GM18861 (cell line): ENCODE measurements around the gene PDS5A.
"Not testable (repeated sequence)": the region's sequence is repeated elsewhere in the genome, so short reads cannot be mapped to it uniquely, and the experiment has no call there.

Source experiments
- ATAC-seq: cut with Tn5 transposase; IDR thresholded peaks from one replicate; pipeline ENCODE4 v1.9.1; 2021; ENCODE audit not compliant: unreplicated experiment

Gene PDS5A, protein sequence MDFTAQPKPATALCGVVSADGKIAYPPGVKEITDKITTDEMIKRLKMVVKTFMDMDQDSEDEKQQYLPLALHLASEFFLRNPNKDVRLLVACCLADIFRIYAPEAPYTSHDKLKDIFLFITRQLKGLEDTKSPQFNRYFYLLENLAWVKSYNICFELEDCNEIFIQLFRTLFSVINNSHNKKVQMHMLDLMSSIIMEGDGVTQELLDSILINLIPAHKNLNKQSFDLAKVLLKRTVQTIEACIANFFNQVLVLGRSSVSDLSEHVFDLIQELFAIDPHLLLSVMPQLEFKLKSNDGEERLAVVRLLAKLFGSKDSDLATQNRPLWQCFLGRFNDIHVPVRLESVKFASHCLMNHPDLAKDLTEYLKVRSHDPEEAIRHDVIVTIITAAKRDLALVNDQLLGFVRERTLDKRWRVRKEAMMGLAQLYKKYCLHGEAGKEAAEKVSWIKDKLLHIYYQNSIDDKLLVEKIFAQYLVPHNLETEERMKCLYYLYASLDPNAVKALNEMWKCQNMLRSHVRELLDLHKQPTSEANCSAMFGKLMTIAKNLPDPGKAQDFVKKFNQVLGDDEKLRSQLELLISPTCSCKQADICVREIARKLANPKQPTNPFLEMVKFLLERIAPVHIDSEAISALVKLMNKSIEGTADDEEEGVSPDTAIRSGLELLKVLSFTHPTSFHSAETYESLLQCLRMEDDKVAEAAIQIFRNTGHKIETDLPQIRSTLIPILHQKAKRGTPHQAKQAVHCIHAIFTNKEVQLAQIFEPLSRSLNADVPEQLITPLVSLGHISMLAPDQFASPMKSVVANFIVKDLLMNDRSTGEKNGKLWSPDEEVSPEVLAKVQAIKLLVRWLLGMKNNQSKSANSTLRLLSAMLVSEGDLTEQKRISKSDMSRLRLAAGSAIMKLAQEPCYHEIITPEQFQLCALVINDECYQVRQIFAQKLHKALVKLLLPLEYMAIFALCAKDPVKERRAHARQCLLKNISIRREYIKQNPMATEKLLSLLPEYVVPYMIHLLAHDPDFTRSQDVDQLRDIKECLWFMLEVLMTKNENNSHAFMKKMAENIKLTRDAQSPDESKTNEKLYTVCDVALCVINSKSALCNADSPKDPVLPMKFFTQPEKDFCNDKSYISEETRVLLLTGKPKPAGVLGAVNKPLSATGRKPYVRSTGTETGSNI (N-terminal part only)

DNA sequence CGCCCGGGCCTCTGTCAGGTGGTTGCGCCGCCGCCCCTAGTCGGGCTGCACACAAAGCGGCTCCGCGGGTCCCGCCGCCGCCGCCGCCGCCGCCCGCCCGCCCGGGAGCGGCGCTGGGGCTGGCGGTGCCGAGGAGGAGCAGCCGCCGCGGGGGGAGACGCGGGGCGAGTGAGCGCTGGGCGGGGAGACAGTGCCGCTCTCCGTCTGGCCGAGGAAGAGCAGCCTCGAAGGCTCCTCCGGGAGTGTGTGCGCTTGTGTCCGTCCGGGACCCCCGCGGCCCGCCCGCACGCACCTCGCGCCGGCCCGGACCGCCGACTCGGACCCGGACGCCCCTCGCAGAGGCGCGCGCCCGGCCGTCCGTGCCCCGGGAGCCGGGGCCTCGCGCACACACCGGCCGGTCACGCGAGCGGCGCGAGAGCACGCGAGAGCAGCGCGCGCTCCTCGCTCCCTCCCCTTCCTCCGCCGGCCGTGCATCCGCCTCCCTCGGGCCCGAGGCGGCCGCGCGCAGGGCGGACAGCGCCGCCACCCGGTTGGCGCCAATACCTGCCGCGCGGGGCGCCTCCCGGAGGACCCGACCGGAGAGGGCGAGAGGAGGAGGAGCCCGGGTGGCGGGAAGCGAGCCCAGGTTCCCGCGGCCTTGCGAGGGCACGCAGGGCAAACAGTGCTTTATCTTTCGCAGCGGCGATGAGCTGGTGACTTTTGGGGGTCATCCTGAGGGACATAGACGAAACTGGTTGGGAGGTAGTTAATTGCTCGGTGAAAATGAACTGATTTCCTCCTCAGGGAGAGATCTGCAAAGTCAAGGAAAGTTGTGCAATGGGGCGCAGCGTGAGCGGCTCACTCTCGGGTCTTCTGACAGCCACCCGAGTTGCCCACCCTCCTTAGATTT, at the start of gene PDS5A:
Gene PDS5A, minus strand, starts transcription at position 423 of the 889 bp plus-strand sequence. CDS start 1,334 bp downstream, outside the sequence.
- peak; percentile 74 for ATAC-seq

DNA sequence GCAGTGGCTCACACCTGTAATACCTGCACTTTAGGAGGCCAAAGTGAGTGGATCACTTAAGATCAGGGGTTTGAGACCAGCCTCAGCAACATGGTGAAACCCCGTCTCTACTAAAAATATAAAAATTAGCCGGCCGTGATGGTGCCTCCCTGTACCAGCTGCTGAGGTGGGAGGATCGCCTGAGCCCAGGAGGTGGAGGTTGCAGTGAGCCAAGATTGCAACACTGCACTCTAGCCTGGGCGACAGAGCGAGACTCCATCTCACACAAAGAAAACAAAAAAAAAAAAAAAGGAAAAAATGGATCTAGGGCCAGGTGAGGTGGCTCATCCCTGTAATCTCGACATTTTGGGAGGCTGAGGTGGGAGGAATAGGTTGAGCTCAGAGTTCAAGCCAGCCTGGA, 46.3 kb upstream of the PDS5A start:
- not testable (repeated sequence) for ATAC-seq

- not testable (repeated sequence) for ATAC-seq
These were observed 43.4 kb upstream of the PDS5A start for GRCh38 chr4:40021116-40021515.

DNA sequence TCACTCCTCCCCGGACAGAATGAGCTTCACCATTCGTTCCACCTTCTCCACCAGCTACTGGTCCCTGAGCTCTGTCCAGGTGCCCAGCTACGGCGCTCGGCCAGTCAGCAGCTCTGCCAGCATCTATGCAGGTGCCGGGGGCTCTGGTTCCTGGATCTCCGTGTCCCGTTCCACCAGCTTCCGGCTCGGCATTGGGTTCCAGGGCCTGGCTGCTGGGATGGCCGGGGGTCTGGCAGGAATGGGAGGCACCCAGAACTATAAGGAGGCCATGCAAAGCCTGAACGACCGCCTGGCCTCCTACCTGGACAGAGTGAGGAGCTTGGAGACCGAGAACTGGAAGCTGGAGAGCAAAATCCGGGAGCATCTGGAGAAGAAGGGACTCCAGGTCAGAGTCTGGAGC, 42.5 kb upstream of the PDS5A start:
- no peak for ATAC-seq

GRCh38 chr4:40016007-40016406, 38.3 kb upstream of the PDS5A start:
- ATAC-seq, result no peak

GRCh38 chr4:40003986-40004385, 26.3 kb upstream of the PDS5A start:
- no peak for ATAC-seq

- ATAC-seq, result no peak
These were observed 23.0 kb upstream of the PDS5A start for GRCh38 chr4:40000711-40001110.

- no peak for ATAC-seq
These were observed 21.1 kb upstream of the PDS5A start for GRCh38 chr4:39998659-39999345.

DNA sequence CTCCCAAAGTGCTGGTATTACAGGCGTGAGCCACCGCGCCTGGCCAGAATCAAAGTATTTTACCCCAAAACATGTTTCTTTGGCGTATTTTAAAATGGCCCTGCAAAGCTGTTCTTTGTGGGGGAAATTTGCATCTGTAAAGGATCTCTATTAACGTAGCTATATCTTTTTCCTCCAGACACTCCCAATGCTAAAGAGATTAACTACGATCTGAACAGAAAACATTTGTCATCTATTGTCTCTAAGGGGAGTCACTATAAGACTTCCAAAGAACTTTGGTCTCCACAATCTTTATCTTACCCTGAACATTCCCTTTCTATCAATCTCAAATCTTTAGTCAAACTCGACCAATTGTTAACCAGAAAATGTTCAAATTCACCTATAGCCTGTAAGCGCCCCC, 19.1 kb upstream of the PDS5A start:
- ATAC-seq, result no peak

DNA sequence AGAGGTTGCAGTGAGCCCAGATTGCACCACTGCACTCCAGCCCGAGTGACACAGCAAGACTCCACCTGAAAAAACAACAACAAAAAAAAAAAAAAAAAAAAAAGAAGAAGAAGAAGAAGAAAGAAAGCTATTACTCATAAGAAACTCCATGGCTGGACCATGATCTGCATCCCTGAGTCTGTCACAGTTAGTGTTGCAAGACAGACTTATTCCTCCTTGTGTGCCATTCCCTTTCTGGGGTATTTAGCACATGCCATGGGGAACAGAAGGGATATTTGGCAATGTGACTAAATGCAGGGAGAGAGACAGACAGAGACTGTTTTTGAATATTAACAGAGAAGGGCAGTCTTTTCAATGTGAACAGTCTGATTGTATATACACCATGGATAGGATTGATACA, 16.7 kb upstream of the PDS5A start:
- no peak for ATAC-seq

DNA sequence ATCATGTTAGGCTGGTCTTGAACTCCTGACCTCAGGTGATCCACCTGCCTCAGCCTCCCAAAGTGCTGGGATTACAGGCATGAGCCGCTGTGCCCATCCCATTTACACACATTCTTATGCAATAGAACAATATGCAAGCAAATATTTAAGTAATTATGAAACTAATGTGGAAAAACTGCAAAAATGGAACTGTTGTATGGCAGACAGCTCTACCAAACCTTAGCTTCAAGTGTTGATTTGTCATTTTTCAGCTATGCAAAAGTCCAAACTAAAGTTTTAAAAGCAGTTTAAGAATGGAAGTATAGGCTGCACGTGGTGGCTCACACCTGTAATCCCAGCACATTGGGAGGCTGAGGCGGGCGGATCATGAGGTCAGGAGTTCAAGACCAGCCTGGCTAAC, 11.7 kb upstream of the PDS5A start:
- not testable (repeated sequence) for ATAC-seq

GRCh38 chr4:39987485-39987884, 9.8 kb upstream of the PDS5A start:
- no peak for ATAC-seq

- no peak for ATAC-seq
These were observed 1.2 kb upstream of the PDS5A start for GRCh38 chr4:39978904-39979303.

- ATAC-seq, result no peak
These were observed 666 bp upstream of the PDS5A start for GRCh38 chr4:39978378-39978775.

GRCh38 chr4:39976945-39977488, 694 bp downstream of the PDS5A start:
- ATAC-seq, result peak; percentile 8

DNA sequence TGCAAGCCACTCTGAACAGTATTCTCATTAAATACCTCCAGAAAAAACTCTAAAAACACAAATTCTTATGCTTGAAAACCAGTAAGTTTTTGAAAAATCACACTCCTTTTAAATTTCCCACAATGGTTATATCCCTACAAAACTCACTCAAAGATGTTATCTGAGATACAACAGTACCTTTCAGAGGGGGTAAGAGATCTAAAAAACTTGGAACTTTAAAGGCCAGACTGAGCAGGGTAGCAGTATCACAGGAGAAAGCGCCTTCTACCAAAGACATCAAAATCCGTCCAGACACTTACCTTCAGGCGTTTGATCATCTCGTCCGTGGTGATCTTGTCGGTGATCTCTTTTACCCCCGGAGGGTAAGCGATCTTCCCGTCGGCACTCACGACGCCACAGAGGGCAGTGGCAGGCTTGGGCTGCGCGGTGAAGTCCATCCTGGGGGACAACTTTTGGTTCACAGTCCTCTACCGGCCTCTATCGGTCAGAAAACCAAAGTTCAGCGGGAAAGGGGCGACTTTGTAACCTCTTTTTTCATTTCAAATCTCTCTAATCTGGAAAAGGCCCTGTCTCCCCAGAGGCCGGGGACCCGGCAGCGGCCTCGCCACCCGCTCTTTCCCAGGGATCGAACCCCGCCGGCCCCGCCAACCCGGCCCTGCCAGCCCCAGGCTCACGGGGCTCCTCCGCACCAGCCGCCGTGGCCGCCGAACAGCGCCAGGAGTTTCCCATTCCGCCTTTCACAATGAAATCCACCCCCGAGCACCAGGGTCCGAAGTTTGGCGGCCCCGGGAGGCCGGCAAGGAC, 1.4 kb downstream of the PDS5A start:
- peak; percentile 24 for ATAC-seq

- no peak for ATAC-seq
These were observed 2.1 kb downstream of the PDS5A start for GRCh38 chr4:39975488-39976089.

- ATAC-seq, result not testable (repeated sequence)
These were observed 4.7 kb downstream of the PDS5A start for GRCh38 chr4:39973052-39973451.
